HG03135 (cell line): ENCODE data around the gene PSMD6.

Experiments used
- ATAC-seq: cut with Tn5 transposase; IDR thresholded peaks from one replicate; pipeline ENCODE4 v1.9.1; 2021; ENCODE audit warnings: mild to moderate bottlenecking, moderate library complexity; ENCODE audit not compliant: unreplicated experiment

PSMD6 gene

DNA sequence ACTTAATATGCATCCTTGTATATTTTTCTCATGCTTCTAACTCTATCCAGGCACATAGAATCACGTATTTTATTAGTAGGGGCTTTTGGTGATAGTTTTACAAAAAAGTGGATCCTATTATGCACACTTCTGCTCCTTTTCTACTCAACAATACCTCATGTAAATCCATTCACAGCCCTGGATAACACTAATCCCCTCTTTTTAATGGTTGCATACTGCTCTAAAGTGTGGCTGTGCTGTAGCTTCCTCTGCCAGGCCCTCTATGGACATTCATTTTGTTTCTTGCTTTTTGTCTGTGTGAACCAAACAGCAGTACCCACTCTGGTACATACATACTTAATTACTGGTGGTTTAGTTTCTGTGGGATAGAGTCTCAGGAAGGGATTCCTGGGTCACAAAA, 59.8 kb downstream of the PSMD6 start:
- ATAC-seq: no peak

DNA sequence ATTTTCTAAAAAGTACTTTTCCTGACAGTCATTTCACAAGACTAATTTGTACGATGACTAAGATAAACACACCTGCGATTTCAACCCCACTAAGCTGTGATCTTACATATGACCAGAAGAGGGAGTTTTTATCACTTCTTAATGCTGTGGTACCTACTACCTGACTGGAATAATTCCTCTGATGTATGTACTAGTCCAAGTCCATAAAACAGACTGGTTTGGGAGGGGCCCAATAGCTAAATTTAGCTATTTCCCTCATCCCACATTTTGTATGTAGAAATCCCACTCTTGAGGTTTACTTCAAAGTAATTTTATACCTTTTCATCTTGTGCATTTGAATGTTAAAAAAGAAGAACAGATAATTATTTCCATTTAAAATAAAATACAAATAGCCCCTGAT, 61.4 kb downstream of the PSMD6 start:
- peak; percentile 79 for ATAC-seq
